IPS-18a (cell line): ENCODE data around the gene LIN54.

Experiments used
- H3K27ac ChIP-seq: one replicate; pipeline ENCODE4 v1.5.1; 2013; ENCODE audit warnings: low read length
- H3K27me3 ChIP-seq: one replicate; pipeline ENCODE4 v1.6.1; 2013; ENCODE audit warnings: mild to moderate bottlenecking, low read length; ENCODE audit not compliant: control insufficient read depth, insufficient read depth
- H3K36me3 ChIP-seq: one replicate; pipeline ENCODE4 v1.6.1; 2013; ENCODE audit warnings: low read depth, low read length; ENCODE audit not compliant: control insufficient read depth
- H3K4me1 ChIP-seq: one replicate; pipeline ENCODE4 v1.6.1; 2013; ENCODE audit warnings: low read depth, low read length; ENCODE audit not compliant: control insufficient read depth
- H3K4me3 ChIP-seq: one replicate; pipeline ENCODE4 v1.5.1; 2013; ENCODE audit warnings: low read length
- H3K9ac ChIP-seq: one replicate; pipeline ENCODE4 v1.6.1; 2013; ENCODE audit warnings: mild to moderate bottlenecking, low read length, moderate library complexity
- H3K9me3 ChIP-seq: one replicate; pipeline ENCODE4 v1.6.1; 2013; ENCODE audit warnings: low read depth, low read length; ENCODE audit not compliant: control insufficient read depth

Gene LIN54

DNA sequence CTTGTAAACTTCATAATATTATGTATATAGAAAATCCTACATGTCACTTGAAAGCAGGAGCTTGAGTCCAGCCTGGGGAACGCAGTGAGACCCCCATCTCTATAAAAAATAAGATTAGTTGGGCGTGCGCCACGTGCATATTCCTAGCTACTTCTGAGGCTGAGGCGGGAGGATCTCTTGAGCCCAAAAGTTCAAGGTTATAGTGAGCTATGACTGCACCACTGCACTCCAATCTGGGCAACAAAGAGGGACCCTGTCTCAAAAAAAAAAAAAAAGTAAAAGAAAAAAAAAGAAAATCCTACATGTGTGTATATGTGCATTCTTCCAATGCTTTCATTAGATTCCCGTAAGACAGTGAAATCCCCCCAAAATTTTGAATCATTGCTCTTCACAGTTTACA, 121.3 kb downstream of the LIN54 start:
- Histone ChIP-seq H3K36me3 (peaks cover 17% of the 10 kb centered on the region), H3K27me3 (no peaks in the 10 kb centered on the region), H3K9me3 (no peaks in the 10 kb centered on the region), H3K27ac (no peak overlapping the region), H3K4me3 (peak overlapping the region; percentile 95), H3K9ac (peak overlapping the region; percentile 96), H3K4me1 (peaks cover 3% of the 10 kb centered on the region)

DNA sequence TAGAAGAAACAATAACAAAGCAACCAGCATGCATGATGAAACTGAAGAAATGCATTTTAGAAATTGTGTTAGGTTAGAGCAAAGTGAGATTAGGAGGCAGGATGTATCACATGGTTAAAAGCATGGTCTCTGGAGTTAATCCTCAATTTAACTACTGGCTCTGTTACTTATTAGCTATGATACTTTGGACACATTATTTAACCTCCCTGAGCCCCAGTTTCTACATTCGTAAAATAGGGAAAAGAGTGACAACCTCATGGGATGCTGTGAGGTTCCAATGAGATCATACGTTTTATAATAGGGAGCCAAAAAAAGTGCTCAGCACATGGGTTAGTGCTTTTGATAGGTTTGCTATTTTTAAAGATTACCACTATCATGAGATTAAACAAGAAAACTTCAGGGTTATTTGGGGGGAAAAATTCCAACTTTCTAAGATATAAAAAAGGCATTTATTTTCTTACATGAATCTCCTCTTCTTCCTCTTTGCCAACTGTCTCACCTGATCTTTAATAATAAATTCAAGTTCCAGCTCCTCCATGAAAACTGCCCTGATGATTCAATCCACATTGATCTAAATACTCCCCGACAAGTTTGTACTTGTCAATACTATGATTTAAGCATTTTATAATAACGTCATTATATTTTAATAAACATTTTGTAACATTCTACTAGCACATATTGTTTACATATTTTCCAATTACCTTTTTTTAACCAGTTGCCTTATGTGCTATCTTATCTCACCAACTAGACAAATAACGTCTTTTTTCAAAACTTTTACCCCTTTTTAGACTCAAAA, 124.3 kb downstream of the LIN54 start:
- Histone ChIP-seq H3K27me3 (no peaks in the 10 kb centered on the region), H3K27ac (no peak overlapping the region), H3K4me1 (no peaks in the 10 kb centered on the region), H3K36me3 (no peaks in the 10 kb centered on the region), H3K9ac (no peak overlapping the region), H3K4me3 (no peak overlapping the region), H3K9me3 (no peaks in the 10 kb centered on the region)

GRCh38 chr4:82885410-82885809, 125.2 kb downstream of the LIN54 start:
- H3K9ac ChIP-seq, result no peak overlapping the region
- H3K36me3 ChIP-seq, result peaks cover 4% of the 10 kb centered on the region
- H3K27me3 ChIP-seq, result no peaks in the 10 kb centered on the region
- H3K4me3 ChIP-seq, result no peak overlapping the region
- no peak overlapping the region for H3K27ac ChIP-seq
- no peaks in the 10 kb centered on the region for H3K4me1 ChIP-seq
- H3K9me3 ChIP-seq, result no peaks in the 10 kb centered on the region
